ENCODE measurements around the gene STOX1.
"Not testable (repeated sequence)": the region's sequence is repeated elsewhere in the genome, so short reads cannot be mapped to it uniquely, and the experiment has no call there.

Gene STOX1

DNA sequence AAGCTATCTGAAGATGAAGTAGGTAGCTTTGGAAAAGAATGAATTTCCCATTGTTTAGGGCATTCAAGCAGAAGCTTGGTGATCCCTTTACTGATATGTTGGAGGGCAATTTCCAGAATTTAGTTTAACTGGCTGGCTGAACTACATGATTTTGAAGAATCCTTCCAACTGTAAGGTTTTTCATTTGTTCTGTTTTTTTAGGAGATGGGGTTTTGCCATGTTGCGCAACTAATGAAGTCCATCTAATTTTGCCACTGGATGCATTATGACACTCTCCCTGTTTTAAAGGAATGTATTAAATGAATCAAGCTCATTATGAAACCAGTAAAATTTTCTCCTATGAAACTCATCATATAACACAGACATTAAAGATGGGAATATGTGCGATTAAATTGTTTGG, 67.7 kb downstream of the STOX1 start:
- DNase-seq: no peak

DNA sequence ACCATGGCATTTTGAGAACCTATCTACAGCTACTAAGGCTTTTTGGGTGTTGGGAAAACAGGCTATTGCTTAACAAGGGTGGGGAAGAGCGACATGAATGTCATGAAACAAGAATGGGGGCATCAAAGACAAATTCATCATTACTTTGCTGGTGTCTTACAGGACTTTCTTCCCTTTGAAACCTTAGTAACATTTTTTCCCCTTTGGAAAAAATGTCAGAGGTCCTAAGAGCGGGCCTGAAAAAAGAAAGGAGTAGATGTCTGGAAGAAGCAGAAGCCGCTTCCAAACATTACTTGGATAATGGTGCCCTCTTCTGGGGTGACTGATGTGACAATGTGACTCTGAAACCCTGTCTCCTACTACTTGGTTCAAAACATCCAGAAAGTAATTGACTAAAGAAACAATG, 70.0 kb downstream of the STOX1 start:
- peak; percentile 13 for DNase-seq

DNA sequence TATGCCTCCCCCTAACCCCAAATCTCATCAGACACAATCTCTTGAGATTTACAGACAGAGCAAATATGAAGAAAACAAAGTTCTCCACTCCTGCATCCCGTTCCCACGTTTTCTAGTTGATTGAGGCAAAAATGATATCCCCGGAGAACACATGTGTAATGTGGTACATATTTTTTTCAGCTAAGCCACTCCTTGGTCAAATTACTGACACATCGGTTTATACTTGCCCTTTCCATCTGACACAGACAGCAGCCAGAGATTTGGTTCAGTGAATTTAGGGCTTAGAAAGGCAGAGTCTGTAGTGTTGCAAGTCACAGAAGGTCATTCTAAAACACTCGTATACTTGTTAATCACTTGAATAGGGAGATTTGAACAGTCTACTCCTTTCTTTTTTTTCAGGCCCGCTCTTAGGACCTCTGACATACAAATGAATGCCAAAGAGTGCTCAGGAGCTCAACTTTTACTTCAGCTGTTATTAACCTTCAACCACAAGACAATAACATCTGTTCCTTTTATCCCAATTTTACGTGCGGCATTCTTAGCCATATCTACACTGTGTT, 71.9 kb downstream of the STOX1 start:
- DNase-seq: no peak

DNA sequence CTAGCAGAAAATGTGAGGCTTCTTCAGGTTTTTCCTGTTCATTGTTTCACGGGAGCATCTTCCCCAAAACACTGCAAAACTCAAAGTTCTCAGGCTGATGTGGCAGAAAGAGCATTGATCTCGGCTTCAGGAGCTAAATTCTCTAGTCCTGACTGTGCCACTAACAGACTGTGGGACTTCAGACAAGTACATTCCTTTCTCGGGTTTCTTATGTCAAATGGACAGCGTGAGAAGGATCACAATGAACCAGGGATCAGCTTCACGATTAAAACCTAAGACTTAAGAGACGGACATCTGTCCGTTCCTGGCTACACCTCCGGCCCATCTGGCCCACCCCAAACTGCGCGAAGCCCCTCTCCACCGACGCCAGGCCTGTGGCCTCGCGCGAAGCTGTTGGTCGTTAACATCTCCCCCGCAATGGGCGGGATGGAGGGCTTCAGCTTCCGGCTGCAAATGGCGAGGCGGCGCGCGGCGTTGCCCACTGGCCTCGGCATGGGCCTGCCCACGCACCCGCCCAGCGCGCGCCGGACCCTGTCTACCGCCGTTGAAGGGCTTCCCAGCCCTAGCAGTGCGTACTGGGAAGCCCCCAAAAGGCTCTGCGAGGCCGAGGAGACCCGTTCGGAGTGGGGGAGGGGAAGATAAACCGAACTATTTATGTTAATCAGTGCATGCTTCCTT, 73.2 kb downstream of the STOX1 start:
- DNase-seq: no peak

DNA sequence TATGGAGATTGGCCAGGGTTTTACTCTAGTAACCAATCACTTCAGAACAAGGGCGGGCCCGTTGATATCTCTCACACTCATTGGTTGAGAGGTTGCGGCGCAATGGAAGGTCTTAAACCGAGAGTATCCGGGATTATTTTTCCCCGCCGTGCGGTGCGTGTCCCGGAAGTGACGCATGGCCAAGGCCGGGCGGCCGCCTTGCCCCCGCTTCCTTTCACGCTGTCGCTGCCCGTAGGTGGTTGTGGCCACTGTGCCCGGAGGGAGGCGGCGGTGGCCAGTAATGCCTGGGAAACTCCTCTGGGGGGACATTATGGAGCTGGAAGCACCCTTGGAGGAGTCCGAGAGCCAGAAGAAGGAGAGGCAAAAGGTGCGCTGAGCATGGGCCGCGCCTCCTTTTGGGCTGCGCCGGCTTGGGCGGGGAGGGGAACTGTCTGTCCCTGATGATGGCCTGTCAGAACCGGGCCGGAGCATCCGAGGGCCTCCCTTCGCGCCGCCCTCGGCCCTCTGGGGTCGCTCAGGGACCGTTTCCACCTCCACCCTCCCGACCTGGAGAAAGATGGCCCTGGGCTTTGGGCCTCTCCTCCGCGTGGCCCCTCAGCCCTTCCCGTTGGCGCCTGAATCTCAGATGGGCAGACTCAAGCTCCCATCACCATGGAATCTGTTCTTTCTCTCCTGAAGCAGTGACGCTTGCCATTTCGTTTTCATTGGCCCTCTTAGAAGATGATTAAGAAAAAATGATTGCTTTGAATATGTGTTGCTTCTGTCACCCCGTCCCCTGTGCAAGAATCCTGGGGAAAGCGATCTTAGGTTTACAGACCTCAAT, 74.0 kb downstream of the STOX1 start, which contains the start of gene DDX50:
Gene DDX50, plus strand, starts transcription at position 211 of the 823 bp plus-strand sequence. Its CDS starts 70 bp downstream, at position 281.
- DNase-seq: peak; percentile 71

DNA sequence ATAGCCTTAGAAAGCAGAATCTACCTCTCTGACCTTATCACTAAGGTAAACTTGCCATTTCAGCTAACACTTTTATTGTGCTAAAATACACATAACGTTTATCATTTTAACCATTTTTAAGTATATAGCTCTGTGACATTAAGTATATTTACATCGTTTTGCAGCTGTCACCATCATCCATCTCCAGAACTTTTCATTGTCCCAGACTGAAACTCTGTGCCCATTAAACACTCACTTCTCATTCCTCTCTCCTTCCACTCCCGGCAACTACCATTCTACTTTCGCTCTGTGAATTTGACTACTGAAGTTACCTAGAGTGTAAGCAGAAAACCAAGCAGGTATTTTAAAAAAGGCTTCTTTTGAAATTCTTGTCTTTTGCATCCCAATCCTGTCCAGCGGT, 75.1 kb downstream of the STOX1 start:
- no peak for DNase-seq

DNA sequence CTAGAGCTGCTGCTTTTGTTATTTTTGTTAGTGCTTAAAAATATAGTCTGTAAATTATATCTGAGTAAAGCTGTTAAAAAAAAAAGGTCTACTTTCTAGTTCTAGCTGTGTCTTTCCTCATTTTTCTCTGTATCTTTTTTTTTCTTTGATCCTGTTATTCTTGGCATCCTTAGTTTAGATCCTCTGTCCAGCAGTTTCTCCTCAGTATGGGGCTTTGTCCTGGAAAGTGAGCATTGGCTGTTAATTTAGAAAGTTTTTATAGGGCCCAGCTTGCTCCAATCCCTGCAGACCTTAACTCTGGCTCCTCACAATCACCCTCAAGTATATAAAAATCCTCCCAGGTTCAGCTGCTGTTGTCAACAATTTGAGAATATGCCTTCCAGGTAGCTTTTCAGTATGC, 97.3 kb downstream of the STOX1 start:
- DNase-seq: no peak

DNA sequence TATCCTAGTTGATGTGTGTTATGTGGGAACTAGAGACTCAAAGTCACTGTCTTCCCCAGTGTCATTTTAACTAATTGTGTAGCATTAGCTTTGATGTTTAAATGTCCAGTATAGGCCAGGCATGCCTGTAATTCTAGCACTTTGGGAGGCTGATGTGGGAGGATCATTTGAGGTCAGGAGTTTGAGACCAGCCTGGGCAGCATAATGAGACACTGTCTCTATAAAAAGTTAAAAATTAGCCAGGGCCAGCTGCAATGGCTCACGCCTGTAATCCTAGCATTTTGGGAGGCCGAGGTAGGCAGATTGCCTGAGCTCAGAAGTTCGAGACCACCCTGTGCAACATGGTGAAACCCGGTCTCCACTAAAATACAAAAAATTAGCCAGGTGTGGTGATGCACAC, 98.2 kb downstream of the STOX1 start:
- DNase-seq: no peak

DNA sequence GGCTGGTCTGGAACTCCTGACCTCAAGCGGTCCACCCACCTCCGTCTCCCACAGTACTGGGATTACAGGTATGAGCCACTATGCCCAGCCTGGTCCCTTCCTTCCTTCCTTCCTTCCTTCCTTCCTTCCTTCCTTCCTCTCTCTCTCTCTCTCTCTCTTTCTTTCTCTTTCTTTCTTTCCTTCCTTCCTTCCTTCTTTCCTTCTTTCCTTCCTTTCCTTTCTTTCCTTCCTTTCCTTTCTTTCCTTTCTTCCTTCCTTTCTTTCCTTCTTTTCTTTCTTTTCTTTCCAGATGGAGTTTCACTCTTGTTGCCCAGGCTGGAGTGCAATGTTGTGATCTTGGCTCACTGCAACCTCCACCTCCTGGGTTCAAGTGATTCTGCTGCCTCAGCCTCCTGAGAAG, 101.8 kb downstream of the STOX1 start:
- DNase-seq: not testable (repeated sequence)

DNA sequence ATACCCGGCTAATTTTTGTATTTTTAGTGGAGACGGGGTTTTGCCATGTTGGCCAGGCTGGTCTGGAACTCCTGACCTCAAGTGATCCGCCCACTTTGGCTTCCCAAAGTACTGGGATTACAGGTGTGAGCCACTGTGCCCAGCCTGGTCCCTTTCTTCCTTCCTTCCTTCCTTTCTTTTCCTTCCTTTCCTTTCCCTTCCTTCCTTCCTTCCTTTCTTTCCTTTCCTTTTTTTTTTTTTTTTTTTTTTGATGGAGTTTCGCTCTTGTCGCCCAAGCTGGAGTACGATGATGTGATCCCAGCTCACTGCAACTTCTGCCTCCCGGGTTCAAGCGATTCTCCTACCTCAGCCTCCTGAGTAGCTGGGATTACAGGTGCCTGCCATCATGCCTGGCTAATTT, 102.6 kb downstream of the STOX1 start:
- DNase-seq: not testable (repeated sequence)

DNA sequence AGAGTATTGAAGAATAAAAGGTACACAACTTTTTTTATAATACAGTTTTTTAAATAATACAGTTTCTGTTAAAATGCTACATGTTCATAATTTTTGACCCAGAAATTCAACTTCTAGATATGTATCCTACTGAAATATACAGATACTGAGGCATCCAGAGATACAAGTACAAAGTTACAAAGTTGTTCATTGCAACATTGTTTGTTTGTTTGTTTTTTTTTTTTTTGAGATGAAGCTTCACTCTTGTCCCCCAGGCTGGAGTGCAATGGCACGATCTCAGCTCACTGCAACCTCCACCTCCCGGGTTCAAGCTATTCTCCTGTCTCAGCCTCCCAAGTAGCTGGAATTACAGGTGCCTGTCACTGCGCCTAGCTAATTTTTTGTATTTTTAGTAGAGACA, 105.5 kb downstream of the STOX1 start:
- not testable (repeated sequence) for DNase-seq

DNA sequence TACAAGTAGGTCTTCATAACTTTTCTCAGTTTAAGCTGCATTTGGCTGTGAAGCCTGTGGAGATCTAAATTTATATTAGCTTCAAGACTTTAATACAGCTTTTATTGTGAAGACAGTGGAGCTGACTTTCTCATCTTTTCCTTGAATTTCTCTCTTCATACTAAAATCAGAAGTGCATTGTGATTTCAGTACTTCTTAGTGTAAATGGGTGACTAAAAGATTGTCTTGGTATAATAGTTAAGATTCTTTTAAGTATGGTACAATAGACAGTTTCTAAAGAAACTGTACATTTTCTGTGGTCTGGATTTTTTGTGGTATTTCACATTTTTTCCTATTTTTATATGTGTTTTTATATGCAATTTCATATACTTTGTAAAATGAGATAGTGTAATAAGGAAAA, 107.7 kb downstream of the STOX1 start:
- no peak for DNase-seq

DNA sequence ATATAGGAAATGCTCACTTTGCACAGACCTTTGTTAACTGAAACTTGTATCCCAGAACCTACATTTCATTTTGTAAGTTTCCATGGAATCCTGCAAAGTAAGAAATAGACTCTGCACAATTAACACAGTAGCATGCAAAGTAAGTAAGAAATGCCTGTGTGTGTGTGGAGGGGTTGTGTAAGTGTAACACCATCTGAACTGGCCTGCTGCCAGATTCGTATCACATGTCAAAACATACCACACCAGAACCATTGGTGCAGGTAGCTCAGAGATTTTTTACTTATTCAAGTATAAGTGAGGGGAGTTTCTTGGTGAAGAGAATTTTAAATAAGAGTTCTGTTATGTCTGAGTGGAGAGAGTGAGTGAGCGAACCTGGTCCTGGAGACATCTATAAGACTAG, 110.8 kb downstream of the STOX1 start:
- no peak for DNase-seq

DNA sequence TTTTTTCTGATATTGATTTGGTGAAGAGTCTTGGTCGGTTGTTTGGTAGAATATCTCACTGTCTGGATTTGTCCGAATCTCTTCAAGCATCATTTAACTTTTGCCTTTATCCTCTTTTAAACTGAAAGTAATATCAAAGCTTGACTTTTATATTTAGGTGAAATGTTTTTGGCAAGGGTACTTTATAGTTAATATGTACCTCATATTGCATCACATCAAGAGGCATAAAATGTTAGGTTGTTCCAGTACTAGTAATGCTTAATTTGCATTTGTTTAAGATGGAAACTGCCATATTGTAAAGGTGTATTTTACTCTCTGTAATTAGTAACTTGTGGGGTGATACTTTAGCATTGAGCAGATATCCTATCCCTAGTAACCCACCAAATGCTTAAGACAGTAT, 111.6 kb downstream of the STOX1 start:
- no peak for DNase-seq

DNA sequence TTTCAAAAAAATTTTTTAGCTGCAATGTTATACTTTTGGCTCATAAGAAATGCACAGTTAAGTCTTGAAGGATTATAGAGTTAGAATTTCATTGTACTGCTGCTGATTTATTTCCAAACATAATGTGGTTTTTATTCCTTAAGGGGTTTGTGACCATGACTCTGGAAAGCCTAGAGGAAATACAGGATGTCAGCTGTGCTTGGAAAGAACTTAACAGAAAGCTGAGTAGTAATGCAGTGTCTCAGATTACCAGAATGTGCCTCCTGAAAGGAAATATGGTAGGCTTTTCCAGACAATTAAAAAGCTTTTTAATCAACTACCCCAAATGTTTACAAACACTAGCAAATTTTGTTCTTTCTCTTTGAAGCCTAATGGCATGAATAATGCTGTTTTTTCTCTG, 113.6 kb downstream of the STOX1 start:
- not testable (repeated sequence) for DNase-seq

Data from NCI-H2029 treated with DMSO at 0.1 percent for 48 hours (cell line).